Endothelial cell of umbilical vein (primary cell): Measurements from ENCODE around the gene EPS8. TPM values are rescaled to one million over a fixed set of nuclear protein-coding genes. Genes with fewer than 3 reads are reported as not detected.

Experiments
- BruUV-seq: library from RNA; stranded (reverse); fragments of 400-500 nt; replicated peaks from 2 replicates; lab custom pipeline; 2021; lab: Mats Ljungman, UMichigan
- CTCF ChIA-PET: fragments of 300-600, 350-600 bp; sonication (Branson Sonifier 250); formaldehyde crosslinking; loops from one replicate; lab custom pipeline; 2021; ENCODE audit warnings: antibody characterized with exemption, inconsistent platforms; lab: Charles Lee
- POLR2A ChIA-PET: fragments of 300-600, 350-600 bp; sonication (Branson Sonifier 250); formaldehyde crosslinking; loops from one replicate; lab custom pipeline; 2021; ENCODE audit warnings: antibody characterized with exemption, inconsistent platforms; lab: Charles Lee
- DNase-seq: peaks from one replicate; pipeline ENCODE4 v3.0.0-alpha.2; 2011; ENCODE audit warnings: low read depth, low spot score
- FAIRE-seq: peaks from 2 replicates; lab custom pipeline; 2011; peaks lifted over from hg19 to GRCh38; lab: Jason Lieb, UNC
- H2AFZ ChIP-seq: 2 replicates; pipeline ENCODE4 v1.6.0; 2012; ENCODE audit warnings: low read depth, low read length, control low read depth, inconsistent platforms
- H3K27ac ChIP-seq: 2 replicates; pipeline ENCODE4 v1.5.1; 2011; ENCODE audit warnings: low read depth, mild to moderate bottlenecking, control low read depth, low read length, moderate library complexity; ENCODE audit not compliant: insufficient read depth
- H3K27me3 ChIP-seq, 2 experiments: 2 replicates each; pipeline versions ENCODE4 v1.6.0 to v1.6.1; 2011; ENCODE audit warnings: low read length in 2 of 2, mixed read lengths in 1 of 2; ENCODE audit not compliant: control insufficient read depth in 2 of 2, insufficient read depth in 2 of 2
- H3K36me3 ChIP-seq, 2 experiments: 2 replicates in 1 of 2; 3 replicates in 1 of 2; pipeline ENCODE4 v1.5.1; 2011; ENCODE audit warnings: low read length in 2 of 2, mild to moderate bottlenecking in 1 of 2, moderate library complexity in 1 of 2; ENCODE audit not compliant: control insufficient read depth in 2 of 2, insufficient read depth in 2 of 2; ENCODE audit errors: extremely low read depth in 1 of 2
- H3K4me1 ChIP-seq: 3 replicates; pipeline ENCODE4 v1.5.1; 2011; ENCODE audit warnings: mild to moderate bottlenecking, low read length; ENCODE audit not compliant: control insufficient read depth, insufficient read depth; ENCODE audit errors: extremely low read depth
- H3K4me2 ChIP-seq: 2 replicates; pipeline ENCODE4 v1.6.1; 2011; ENCODE audit warnings: low read length, control low read depth, mixed read lengths; ENCODE audit not compliant: insufficient read depth
- H3K4me3 ChIP-seq, 3 experiments: fragments of 200-600 bp in 1 of 3; sonication (generic), shearing (Covaris generic) in 1 of 3; replicated peaks in 1 of 3; 2 replicates each; pipeline ENCODE4 v1.5.1; 2011 to 2016; ENCODE audit warnings: control low read depth in 3 of 3, low read length in 3 of 3, mild to moderate bottlenecking in 2 of 3, inconsistent platforms in 1 of 3, low read depth in 1 of 3, moderate library complexity in 1 of 3; ENCODE audit not compliant: insufficient read depth in 1 of 3
- H3K79me2 ChIP-seq: 2 replicates; pipeline ENCODE4 v1.6.0; 2012; ENCODE audit warnings: low read length, inconsistent platforms; ENCODE audit not compliant: control insufficient read depth, insufficient read depth
- H3K9ac ChIP-seq: replicated peaks from 2 replicates; pipeline ENCODE3; 2011; ENCODE audit warnings: low read length, control low read depth; ENCODE audit not compliant: insufficient read depth; ENCODE audit errors: extremely low read depth
- H3K9me1 ChIP-seq: replicated peaks from 3 replicates; pipeline ENCODE4 v1.6.0; 2011; ENCODE audit warnings: mild to moderate bottlenecking, low read length; ENCODE audit not compliant: control insufficient read depth, insufficient read depth; ENCODE audit errors: extremely low read depth
- H3K9me3 ChIP-seq: replicated peaks from 2 replicates; pipeline ENCODE4 v1.5.1; 2012; ENCODE audit warnings: low read length, inconsistent platforms; ENCODE audit not compliant: control insufficient read depth, insufficient read depth
- H4K20me1 ChIP-seq: replicated peaks from 2 replicates; pipeline ENCODE3; 2011; ENCODE audit warnings: mild to moderate bottlenecking, low read length; ENCODE audit not compliant: control insufficient read depth, insufficient read depth; ENCODE audit errors: extremely low read depth
- FOS ChIP-seq: IDR thresholded peaks from 2 replicates; pipeline ENCODE4 v1.6.1; 2011; ENCODE audit warnings: mild to moderate bottlenecking, low read length, moderate library complexity, borderline replicate concordance; ENCODE audit not compliant: insufficient read depth
- JUN ChIP-seq: IDR thresholded peaks from 2 replicates; pipeline ENCODE4 v1.6.1; 2011; ENCODE audit warnings: borderline replicate concordance, low read depth; ENCODE audit not compliant: insufficient read length, insufficient read depth
- MYC ChIP-seq: IDR thresholded peaks from one replicate; pipeline ENCODE4 v1.6.1; 2011; ENCODE audit warnings: mild to moderate bottlenecking, low read depth, low read length
- POLR2A ChIP-seq: IDR thresholded peaks from 2 replicates; pipeline ENCODE4 v1.6.1; 2012; ENCODE audit warnings: low read depth, mild to moderate bottlenecking, control low read depth, low read length
- dilution Hi-C: fragments of 300-500 bp; cut with MboI; formaldehyde crosslinking; loops from one replicate; pipeline ENCODE4 v1.15.0; 2019; ENCODE audit warnings: low sequenced_read_pairs; ENCODE audit not compliant: extremely low pct_ligation_motif_present
- intact Hi-C: fragments of 100-400 bp; cut with micrococcal nuclease; formaldehyde crosslinking; loops from one replicate; pipeline ENCODE4 v1.10.0; 2022
- polyA plus RNA-seq, 4 experiments: library from polyadenylated mRNA; depleted of rRNA in 3 of 4; stranded (reverse) in 3 of 4; unstranded in 1 of 4; fragments of >200 nt; gene quantifications; 2 replicates each; pipeline versions ENCODE4 v1.2.1 to v1.2.3, GENCODE V29; 2011 to 2012; ENCODE audit warnings: missing spikeins in 1 of 4
- small RNA-seq: library from RNA; depleted of rRNA; stranded (forward); fragments of <200 nt; gene quantifications from one replicate; pipeline ENCODE3, GENCODE V24; 2012; ENCODE audit warnings: low replicate concordance, low read depth; ENCODE audit not compliant: insufficient read depth, insufficient read length
- total RNA-seq: library from RNA; stranded (reverse); gene quantifications from 2 replicates; pipeline ENCODE4 v1.2.3, GENCODE V29; 2021
- TF ChIP-seq, protein P1 (sequence below), 2 donors: IDR thresholded peaks; 1 replicate in 1 of 2; 2 replicates in 1 of 2; pipeline ENCODE4 v1.5.1; 2011; ENCODE audit warnings: low read length in 2 of 2, mild to moderate bottlenecking in 2 of 2, moderate library complexity in 2 of 2, control low read depth in 1 of 2, inconsistent platforms in 1 of 2, low read depth in 1 of 2; ENCODE audit not compliant: insufficient read depth in 1 of 2; ENCODE audit errors: extremely low read depth in 1 of 2

EPS8 gene
- total and polyA plus RNA-seq, 2 donors (not counting 3 experiments of a cell fraction or from before 2014, with no cell fraction given): 8.4 to 11.9 TPM

DNA sequence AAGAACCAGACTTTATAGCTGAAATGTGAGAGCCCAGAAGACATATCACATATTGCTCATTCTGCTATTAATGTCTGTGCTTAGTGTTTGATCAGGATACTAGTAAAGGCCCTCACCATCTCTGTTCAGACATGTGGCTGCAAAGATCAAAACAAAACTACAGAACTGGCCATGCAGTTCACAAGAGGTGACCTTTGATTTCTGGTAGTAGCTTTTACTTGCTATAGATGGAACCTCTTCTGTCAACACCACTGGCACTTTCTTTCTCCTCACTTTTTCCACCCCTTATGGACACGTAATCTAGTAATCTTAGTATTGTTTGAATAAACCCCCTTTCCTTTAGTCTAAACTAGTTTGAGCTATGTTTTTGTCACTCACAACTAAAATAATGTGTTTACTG lies 214.8 kb downstream of the EPS8 start:
- no peak for DNase-seq
- Histone ChIP-seq H3K27me3 (peaks cover 0 to 2% of the 10 kb centered on the region in 2 experiments), H3K9ac (no peak overlapping the region), H3K9me3 (no peaks in the 10 kb centered on the region), H3K36me3 (no peaks in the 10 kb centered on the region), H3K4me3 (no peak overlapping the region), H2AFZ (no peak overlapping the region), H4K20me1 (no peaks in the 10 kb centered on the region), H3K79me2 (no peaks in the 10 kb centered on the region), H3K9me1 (no peaks in the 10 kb centered on the region), H3K4me2 (no peak overlapping the region), H3K4me1 (no peaks in the 10 kb centered on the region), H3K27ac (no peak overlapping the region)
- dilution Hi-C loops: no loop called here
- TF ChIP-seq, protein P1, sequence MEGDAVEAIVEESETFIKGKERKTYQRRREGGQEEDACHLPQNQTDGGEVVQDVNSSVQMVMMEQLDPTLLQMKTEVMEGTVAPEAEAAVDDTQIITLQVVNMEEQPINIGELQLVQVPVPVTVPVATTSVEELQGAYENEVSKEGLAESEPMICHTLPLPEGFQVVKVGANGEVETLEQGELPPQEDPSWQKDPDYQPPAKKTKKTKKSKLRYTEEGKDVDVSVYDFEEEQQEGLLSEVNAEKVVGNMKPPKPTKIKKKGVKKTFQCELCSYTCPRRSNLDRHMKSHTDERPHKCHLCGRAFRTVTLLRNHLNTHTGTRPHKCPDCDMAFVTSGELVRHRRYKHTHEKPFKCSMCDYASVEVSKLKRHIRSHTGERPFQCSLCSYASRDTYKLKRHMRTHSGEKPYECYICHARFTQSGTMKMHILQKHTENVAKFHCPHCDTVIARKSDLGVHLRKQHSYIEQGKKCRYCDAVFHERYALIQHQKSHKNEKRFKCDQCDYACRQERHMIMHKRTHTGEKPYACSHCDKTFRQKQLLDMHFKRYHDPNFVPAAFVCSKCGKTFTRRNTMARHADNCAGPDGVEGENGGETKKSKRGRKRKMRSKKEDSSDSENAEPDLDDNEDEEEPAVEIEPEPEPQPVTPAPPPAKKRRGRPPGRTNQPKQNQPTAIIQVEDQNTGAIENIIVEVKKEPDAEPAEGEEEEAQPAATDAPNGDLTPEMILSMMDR (IDR thresholded peaks at IDR 0.05; ENCODE audit: extremely low read depth in 1 of 2, insufficient read depth in 1 of 2, low read depth in 1 of 2, low read length in 2 of 2): no peak
- TF ChIP-seq MYC (no peak), JUN (no peak), FOS (no peak), POLR2A (no peak)
- CTCF ChIA-PET: interaction anchor here (1.0 to 2.1 kb wide), 5 partner anchors 10 to 42 kb away, joined by 3 to 16 read pairs (median 3); no protein-coding TSS in a partner anchor
- FAIRE-seq: peak; percentile 35
- intact Hi-C loops: no loop called here
- BruUV-seq: no TSS peak
- POLR2A ChIA-PET: no interaction called here

Small RNA genes lying within 50 kb of the gene (small RNA-seq; reads per million reads assigned to genes)
- not detected for gene RNU6-251P

Other genes with a start within 250 kb of the EPS8 start
- 138 and 144 TPM in 2 replicates for gene STRAP, start 93.0 kb upstream of the EPS8 start, total RNA-seq
- gene STRAP, start 93.0 kb upstream of the EPS8 start, polyA plus RNA-seq: 65.5 and 76.9 TPM in 2 replicates
- 41.5 and 42.1 TPM in 2 replicates for gene DERA, start 121.9 kb upstream of the EPS8 start, total RNA-seq
- 13.9 and 19.8 TPM in 2 replicates for gene DERA, start 121.9 kb upstream of the EPS8 start, polyA plus RNA-seq